Measurements from ENCODE around the gene CEP104. TPM values are rescaled to one million over a fixed set of nuclear protein-coding genes. Genes with fewer than 3 reads are reported as not detected.

CEP104 gene
- total RNA-seq, 4 donors from 2014 or later: 16.1 to 56.7 (median 39.6) TPM

- no peaks in the 10 kb centered on the region for H3K9me3 ChIP-seq
- WGBS: 0% methylated on average over 4 of the region's 51 CpGs
- no peaks in the 10 kb centered on the region for H3K27me3 ChIP-seq
- TF ChIP-seq POLR2AphosphoS5 (IDR thresholded peaks at IDR 0.05) (peak in 1 of 3 donors; percentile 25), EP300 (IDR thresholded peaks at IDR 0.05) (no peak), POLR2A (IDR thresholded peaks at IDR 0.05) (no peak), CTCF (IDR thresholded peaks at IDR 0.05) (no peak)
- DNase-seq (ENCODE audit: low spot score in 2 of 2): peak; percentile 98 to 99
- H3K4me1 ChIP-seq: peaks cover 14% of the 10 kb centered on the region
- no peaks in the 10 kb centered on the region for H3K36me3 ChIP-seq
- H3K4me3 ChIP-seq: peak overlapping the region; percentile 76
- peak overlapping the region; percentile 91 for H3K27ac ChIP-seq
Measured at GRCh38 chr1:3900969-3901529, 44.0 kb upstream of the CEP104 start.

GRCh38 chr1:3900150-3900968, 43.3 kb upstream of the CEP104 start, which contains the start of gene C1orf174:
TSS of gene C1orf174 (minus strand) at chr1:3900272. CDS start at chr1:3900186, 86 bp downstream.
- no peaks in the 10 kb centered on the region for H3K9me3 ChIP-seq
- peaks cover 14% of the 10 kb centered on the region for H3K4me1 ChIP-seq
- TF ChIP-seq EP300 (IDR thresholded peaks at IDR 0.05): no peak
- peak in 1 of 2 donors; percentile 1 for TF ChIP-seq POLR2A (IDR thresholded peaks at IDR 0.05)
- peak in 2 of 3 donors; percentile 28 to 74 for TF ChIP-seq POLR2AphosphoS5 (IDR thresholded peaks at IDR 0.05)
- 0% methylated on average over 12 of the region's 58 CpGs for WGBS
- H3K4me3 ChIP-seq: peak within 1 kb of the TSS; percentile 76
- H3K27ac ChIP-seq: peak within 1 kb of the TSS; percentile 91
- no peaks in the 10 kb centered on the region for H3K36me3 ChIP-seq
- DNase-seq (ENCODE audit: low spot score in 2 of 2): peak; percentile 97
- no peaks in the 10 kb centered on the region for H3K27me3 ChIP-seq

GRCh38 chr1:3899754-3900149, 42.7 kb upstream of the CEP104 start:
- no CpG with 5 or more reads among the region's 26 CpGs for WGBS
- H3K36me3 ChIP-seq: peaks cover 3% of the 10 kb centered on the region
- H3K4me3 ChIP-seq: peak overlapping the region; percentile 76
- no peak for TF ChIP-seq EP300 (IDR thresholded peaks at IDR 0.05)
- TF ChIP-seq POLR2A (IDR thresholded peaks at IDR 0.05): peak in 1 of 2 donors; percentile 25
- H3K9me3 ChIP-seq: no peaks in the 10 kb centered on the region
- peaks cover 14% of the 10 kb centered on the region for H3K4me1 ChIP-seq
- H3K27ac ChIP-seq: peak overlapping the region; percentile 91
- no peak for DNase-seq (ENCODE audit: low spot score in 2 of 2)
- no peaks in the 10 kb centered on the region for H3K27me3 ChIP-seq

GRCh38 chr1:3898994-3899753, 42.2 kb upstream of the CEP104 start:
- TF ChIP-seq EP300 (IDR thresholded peaks at IDR 0.05): no peak
- TF ChIP-seq CTCF (IDR thresholded peaks at IDR 0.05): no peak
- TF ChIP-seq POLR2AphosphoS5 (IDR thresholded peaks at IDR 0.05): no peak
- TF ChIP-seq POLR2A (IDR thresholded peaks at IDR 0.05): no peak
- DNase-seq (ENCODE audit: low spot score in 2 of 2): no peak
- WGBS: 38% methylated on average over 10 of the region's 10 CpGs

GRCh38 chr1:3898475-3898735, 41.4 kb upstream of the CEP104 start:
- H3K4me3 ChIP-seq: no peak overlapping the region
- no peaks in the 10 kb centered on the region for H3K9me3 ChIP-seq
- H3K27ac ChIP-seq: no peak overlapping the region
- H3K27me3 ChIP-seq: no peaks in the 10 kb centered on the region
- peaks cover 13% of the 10 kb centered on the region for H3K4me1 ChIP-seq
- no peak for TF ChIP-seq POLR2AphosphoS5 (IDR thresholded peaks at IDR 0.05)
- no peak for TF ChIP-seq EP300 (IDR thresholded peaks at IDR 0.05)
- no peak for TF ChIP-seq CTCF (IDR thresholded peaks at IDR 0.05)
- TF ChIP-seq POLR2A (IDR thresholded peaks at IDR 0.05): no peak
- no peak for DNase-seq (ENCODE audit: low spot score in 2 of 2)
- H3K36me3 ChIP-seq: peaks cover 3% of the 10 kb centered on the region

More at GRCh38 chr1:3898994-3899753, 42.2 kb upstream of the CEP104 start:
- Histone ChIP-seq H3K36me3 (peaks cover 3% of the 10 kb centered on the region), H3K27me3 (no peaks in the 10 kb centered on the region), H3K27ac (peak overlapping the region; percentile 91), H3K9me3 (no peaks in the 10 kb centered on the region), H3K4me3 (peak overlapping the region; percentile 76), H3K4me1 (peaks cover 14% of the 10 kb centered on the region)

Data from suprapubic skin (tissue), 4 donors.